ENCODE data around the gene LRTM1. TPM values are rescaled to one million over a fixed set of nuclear protein-coding genes. Genes with fewer than 3 reads are reported as not detected.

LRTM1 gene
- total RNA-seq, 4 donors from 2014 or later, result not detected

DNA sequence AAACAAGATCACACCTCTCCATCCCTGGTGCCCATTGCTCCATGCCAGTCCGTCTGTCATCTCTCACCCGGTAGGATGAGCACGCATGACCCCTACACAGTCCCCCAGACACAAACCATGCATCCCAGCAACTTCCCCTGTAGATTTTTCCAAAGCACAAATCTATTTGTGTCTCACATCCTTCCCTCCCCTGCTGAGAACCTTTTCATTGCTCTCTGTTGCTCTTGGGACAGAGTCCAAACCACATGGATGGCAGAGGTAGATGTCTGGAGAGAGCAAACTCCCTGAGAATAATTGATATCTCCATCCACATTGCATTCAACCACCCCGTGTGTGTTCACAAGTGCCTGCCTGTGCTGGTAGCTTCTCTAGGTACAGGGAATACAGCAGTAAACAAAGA lies 29.9 kb upstream of the LRTM1 start:
- in situ Hi-C loops (cut with MboI; ENCODE audit: low pct_ligation_motif_present in 1 of 4, low pct_unique_long_range_greater_than_20kb in 1 of 4, low sequenced_read_pairs in 3 of 4) (no loop called here), intact Hi-C loops (cut with DNase I; ENCODE audit: low total_unique reads) (no loop called here)
- Histone ChIP-seq H3K9me3 (no peaks in the 10 kb centered on the region), H3K27ac (no peak overlapping the region), H3K4me3 (no peak overlapping the region), H3K4me1 (no peaks in the 10 kb centered on the region), H3K36me3 (no peaks in the 10 kb centered on the region), H3K27me3 (no peaks in the 10 kb centered on the region)
- no peak for DNase-seq
- 83 to 91% methylated on average over 4 of the region's 4 CpGs for WGBS, 2 donors (ENCODE audit: low coverage in 1 of 2)
- no peak for TF ChIP-seq POLR2A (IDR thresholded peaks at IDR 0.05)
- no peak for TF ChIP-seq EP300 (IDR thresholded peaks at IDR 0.05; ENCODE audit: low read depth)
- no peak for TF ChIP-seq POLR2AphosphoS5 (IDR thresholded peaks at IDR 0.05)
- TF ChIP-seq, protein P1, sequence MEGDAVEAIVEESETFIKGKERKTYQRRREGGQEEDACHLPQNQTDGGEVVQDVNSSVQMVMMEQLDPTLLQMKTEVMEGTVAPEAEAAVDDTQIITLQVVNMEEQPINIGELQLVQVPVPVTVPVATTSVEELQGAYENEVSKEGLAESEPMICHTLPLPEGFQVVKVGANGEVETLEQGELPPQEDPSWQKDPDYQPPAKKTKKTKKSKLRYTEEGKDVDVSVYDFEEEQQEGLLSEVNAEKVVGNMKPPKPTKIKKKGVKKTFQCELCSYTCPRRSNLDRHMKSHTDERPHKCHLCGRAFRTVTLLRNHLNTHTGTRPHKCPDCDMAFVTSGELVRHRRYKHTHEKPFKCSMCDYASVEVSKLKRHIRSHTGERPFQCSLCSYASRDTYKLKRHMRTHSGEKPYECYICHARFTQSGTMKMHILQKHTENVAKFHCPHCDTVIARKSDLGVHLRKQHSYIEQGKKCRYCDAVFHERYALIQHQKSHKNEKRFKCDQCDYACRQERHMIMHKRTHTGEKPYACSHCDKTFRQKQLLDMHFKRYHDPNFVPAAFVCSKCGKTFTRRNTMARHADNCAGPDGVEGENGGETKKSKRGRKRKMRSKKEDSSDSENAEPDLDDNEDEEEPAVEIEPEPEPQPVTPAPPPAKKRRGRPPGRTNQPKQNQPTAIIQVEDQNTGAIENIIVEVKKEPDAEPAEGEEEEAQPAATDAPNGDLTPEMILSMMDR (IDR thresholded peaks at IDR 0.05), result no peak

GRCh38 chr3:54955941-54956340 lies 28.1 kb upstream of the LRTM1 start:
- Histone ChIP-seq H3K4me1 (no peaks in the 10 kb centered on the region), H3K27me3 (no peaks in the 10 kb centered on the region), H3K36me3 (no peaks in the 10 kb centered on the region), H3K27ac (no peak overlapping the region), H3K4me3 (no peak overlapping the region), H3K9me3 (no peaks in the 10 kb centered on the region)
- no peak for DNase-seq
- in situ Hi-C loops (cut with MboI; ENCODE audit: low pct_ligation_motif_present in 1 of 4, low pct_unique_long_range_greater_than_20kb in 1 of 4, low sequenced_read_pairs in 3 of 4) (no loop called here), intact Hi-C loops (cut with DNase I; ENCODE audit: low total_unique reads) (no loop called here)
- TF ChIP-seq POLR2AphosphoS5 (IDR thresholded peaks at IDR 0.05) (no peak), EP300 (IDR thresholded peaks at IDR 0.05; ENCODE audit: low read depth) (no peak), POLR2A (IDR thresholded peaks at IDR 0.05) (no peak)
- TF ChIP-seq, protein P1 (IDR thresholded peaks at IDR 0.05), result no peak
- whole genome bisulfite sequencing, 2 donors (ENCODE audit: low coverage in 1 of 2), result 93 to 100% methylated on average over 3 to 6 of the region's 6 CpGs

GRCh38 chr3:54955496-54955895 lies 27.6 kb upstream of the LRTM1 start:
- Histone ChIP-seq H3K4me1 (no peaks in the 10 kb centered on the region), H3K27me3 (no peaks in the 10 kb centered on the region), H3K27ac (no peak overlapping the region), H3K9me3 (no peaks in the 10 kb centered on the region), H3K4me3 (no peak overlapping the region), H3K36me3 (no peaks in the 10 kb centered on the region)
- WGBS, 2 donors (ENCODE audit: low coverage in 1 of 2), result 73 to 81% methylated on average over 1 to 3 of the region's 3 CpGs
- no peak for DNase-seq
- in situ Hi-C loops (cut with MboI; ENCODE audit: low pct_ligation_motif_present in 1 of 4, low pct_unique_long_range_greater_than_20kb in 1 of 4, low sequenced_read_pairs in 3 of 4) (no loop called here), intact Hi-C loops (cut with DNase I; ENCODE audit: low total_unique reads) (no loop called here)
- TF ChIP-seq POLR2AphosphoS5 (IDR thresholded peaks at IDR 0.05), result no peak
- TF ChIP-seq POLR2A (IDR thresholded peaks at IDR 0.05), result no peak
- TF ChIP-seq, protein P1 (IDR thresholded peaks at IDR 0.05), result no peak
- TF ChIP-seq EP300 (IDR thresholded peaks at IDR 0.05; ENCODE audit: low read depth), result no peak

DNA sequence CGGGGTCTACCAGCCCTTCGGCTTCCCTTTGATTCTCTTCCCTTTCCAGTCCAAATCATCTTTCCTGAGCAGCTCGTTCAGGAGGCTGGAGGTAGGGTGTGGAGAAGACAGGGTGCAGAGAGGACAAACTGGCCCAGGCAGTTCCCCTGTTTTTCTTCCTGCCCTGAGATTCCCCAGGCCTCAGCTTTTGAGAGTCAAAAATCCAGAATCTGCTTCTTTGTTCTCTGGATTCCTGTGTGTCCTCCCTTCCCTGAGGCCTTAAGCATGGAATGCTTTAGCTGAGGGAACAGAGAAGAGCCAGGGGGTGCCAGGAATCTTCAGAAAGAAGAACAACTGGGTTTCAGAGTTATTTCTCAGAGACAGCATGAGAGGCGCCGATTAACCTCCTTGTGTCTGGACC lies 26.7 kb upstream of the LRTM1 start:
- Histone ChIP-seq H3K4me1 (no peaks in the 10 kb centered on the region), H3K36me3 (no peaks in the 10 kb centered on the region), H3K9me3 (no peaks in the 10 kb centered on the region), H3K4me3 (no peak overlapping the region), H3K27ac (no peak overlapping the region), H3K27me3 (no peaks in the 10 kb centered on the region)
- WGBS, 2 donors (ENCODE audit: low coverage in 1 of 2), result 86 to 88% methylated on average over 1 to 5 of the region's 5 CpGs
- no peak for DNase-seq
- in situ Hi-C loops (cut with MboI; ENCODE audit: low pct_ligation_motif_present in 1 of 4, low pct_unique_long_range_greater_than_20kb in 1 of 4, low sequenced_read_pairs in 3 of 4) (no loop called here), intact Hi-C loops (cut with DNase I; ENCODE audit: low total_unique reads) (no loop called here)
- TF ChIP-seq POLR2A (IDR thresholded peaks at IDR 0.05), result no peak

- TF ChIP-seq EP300 (IDR thresholded peaks at IDR 0.05; ENCODE audit: low read depth) (no peak), POLR2AphosphoS5 (IDR thresholded peaks at IDR 0.05) (no peak)
- Histone ChIP-seq H3K9me3 (no peaks in the 10 kb centered on the region), H3K4me1 (no peaks in the 10 kb centered on the region), H3K27me3 (no peaks in the 10 kb centered on the region), H3K36me3 (no peaks in the 10 kb centered on the region), H3K27ac (no peak overlapping the region), H3K4me3 (no peak overlapping the region)
- no peak for DNase-seq
- in situ Hi-C loops (cut with MboI; ENCODE audit: low pct_ligation_motif_present in 1 of 4, low pct_unique_long_range_greater_than_20kb in 1 of 4, low sequenced_read_pairs in 3 of 4), result no loop called here
- WGBS, 2 donors (ENCODE audit: low coverage in 1 of 2), result 59% methylated on average over 5 of the region's 5 CpGs; no CpG with 5 or more reads in 1 of the 2 donors
- intact Hi-C loops (cut with DNase I; ENCODE audit: low total_unique reads), result no loop called here
Observed at GRCh38 chr3:54954022-54954421, 26.2 kb upstream of the LRTM1 start.
